ENCODE data around the gene BNIP2. TPM values are rescaled to one million over a fixed set of nuclear protein-coding genes. Genes with fewer than 3 reads are reported as not detected.

The BNIP2 gene
- total and polyA plus RNA-seq, 2 of the 13 experiments (the other 11 are each of a cell fraction or from before 2014, with no cell fraction given) = 17.4 to 57.6 TPM

GRCh38 chr15:59711451-59712243 is 22.5 kb upstream of the BNIP2 start:
- ChIA-PET POLR2A (no interaction called here), CTCF (ENCODE audit: low intra/inter-chr PET ratio, low total read pairs) (no interaction called here)
- no peak for DNase-seq (ENCODE audit: low spot score)
- WGBS (ENCODE audit: low lambda C conversion rate) = 3% methylated on average over 4 of the region's 4 CpGs
- Histone ChIP-seq H3K36me3 (replicated peaks in 1 of 2; ENCODE audit: control insufficient read depth in 1 of 2, insufficient read depth in 2 of 2, low read length in 2 of 2) (no peaks in the 10 kb centered on the region), H3K27ac (ENCODE audit: extremely low read length, insufficient read depth, low read length) (no peak overlapping the region), H3K79me2 (ENCODE audit: insufficient read depth, low read length) (no peaks in the 10 kb centered on the region), H2AFZ (ENCODE audit: low read length) (no peak overlapping the region), H3K9me3 (ENCODE audit: low read length) (peaks cover 3% of the 10 kb centered on the region; the same call in 1 of the 2 replicates), H3K27me3 (ENCODE audit: control insufficient read depth in 1 of 2, insufficient read depth in 2 of 2, low read length in 2 of 2) (peaks cover 0 to 5% of the 10 kb centered on the region in 2 experiments; a peak in 1 of 5 replicates), H3K4me1 (ENCODE audit: insufficient read depth, low read length) (no peaks in the 10 kb centered on the region), H4K20me1 (ENCODE audit: insufficient read depth, low read length) (no peaks in the 10 kb centered on the region), H3K4me2 (ENCODE audit: low read depth, low read length) (no peak overlapping the region), H3K9ac (ENCODE audit: insufficient read depth, low read depth, low read length) (no peak overlapping the region), H3K4me3 (replicated peaks in 1 of 3; ENCODE audit: insufficient read depth in 1 of 3, low read depth in 2 of 3, low read length in 3 of 3) (no peak overlapping the region)
- BruUV-seq (replicated peaks) = no TSS peak
- ATAC-seq = no peak
- in situ Hi-C loops (cut with HindIII; ENCODE audit: extremely low pct_ligation_motif_present, low pct_unique_long_range_greater_than_20kb) (no loop called here), intact Hi-C loops (cut with micrococcal nuclease; ENCODE audit: unreplicated experiment) (no loop called here)
- TF ChIP-seq ZNF510 (CRISPR knock-in tag; IDR thresholded peaks at IDR 0.05; ENCODE audit: low read depth) = no peak
- no peak for TF ChIP-seq ZNF746 (CRISPR knock-in tag; IDR thresholded peaks at IDR 0.05)
- TF ChIP-seq DNMT1 (CRISPR knock-in tag; IDR thresholded peaks at IDR 0.05) = no peak
- no peak for TF ChIP-seq CSRNP2 (CRISPR knock-in tag; conservative IDR thresholded peaks at IDR 0.05; ENCODE audit: low read depth)
- no peak for TF ChIP-seq KDM2A (CRISPR knock-in tag; IDR thresholded peaks at IDR 0.05; ENCODE audit: borderline replicate concordance, low read depth)
- TF ChIP-seq BRCA1 (CRISPR knock-in tag; IDR thresholded peaks at IDR 0.05) = no peak
- no peak for TF ChIP-seq POGK (CRISPR knock-in tag; conservative IDR thresholded peaks at IDR 0.05)
- TF ChIP-seq KDM5A (IDR thresholded peaks at IDR 0.05; ENCODE audit: borderline replicate concordance, low read length) = no peak
- no peak for TF ChIP-seq NFYB (CRISPR knock-in tag; IDR thresholded peaks at IDR 0.05)
- TF ChIP-seq SRSF4 (IDR thresholded peaks at IDR 0.05; ENCODE audit: low read depth, low read length, poor library complexity, severe bottlenecking) = no peak
- no peak for TF ChIP-seq TEF (CRISPR knock-in tag; IDR thresholded peaks at IDR 0.05)
- TF ChIP-seq ZNF615 (CRISPR knock-in tag; IDR thresholded peaks at IDR 0.05; ENCODE audit: borderline replicate concordance) = no peak
- TF ChIP-seq HBP1 (CRISPR knock-in tag; IDR thresholded peaks at IDR 0.05; ENCODE audit: low read depth) = no peak
- FAIRE-seq = no peak
